ENCODE measurements around the gene CTSD.

Gene CTSD

GRCh38 chr11:1732418-1733008 is 31.2 kb downstream of the CTSD start:
- DNase-seq (ENCODE audit: extremely low read depth in 1 of 2, low read depth in 1 of 2): no peak

- no peak for DNase-seq (ENCODE audit: extremely low read depth in 1 of 2, low read depth in 1 of 2)
These were observed 32.2 kb downstream of the CTSD start for GRCh38 chr11:1731451-1732059.

- DNase-seq (ENCODE audit: extremely low read depth in 1 of 2, low read depth in 1 of 2): no peak
These were observed 33.6 kb downstream of the CTSD start for GRCh38 chr11:1730059-1730629.

- DNase-seq (ENCODE audit: extremely low read depth in 1 of 2, low read depth in 1 of 2): no peak
These were observed 34.1 kb downstream of the CTSD start for GRCh38 chr11:1729692-1730011.

GRCh38 chr11:1728931-1729691 is 34.6 kb downstream of the CTSD start:
- peak in 1 of 2 donors; percentile 35 for DNase-seq (ENCODE audit: extremely low read depth in 1 of 2, low read depth in 1 of 2)

GRCh38 chr11:1728301-1728700 is 35.4 kb downstream of the CTSD start:
- no peak for DNase-seq (ENCODE audit: extremely low read depth in 1 of 2, low read depth in 1 of 2)

- DNase-seq (ENCODE audit: extremely low read depth in 1 of 2, low read depth in 1 of 2): no peak
These were observed 35.9 kb downstream of the CTSD start for GRCh38 chr11:1727861-1728260.

GRCh38 chr11:1727096-1727690 is 36.5 kb downstream of the CTSD start:
- DNase-seq (ENCODE audit: extremely low read depth in 1 of 2, low read depth in 1 of 2): no peak

- DNase-seq (ENCODE audit: extremely low read depth in 1 of 2, low read depth in 1 of 2): no peak
These were observed 43.9 kb downstream of the CTSD start for GRCh38 chr11:1719781-1720180.

GRCh38 chr11:1718326-1718725 is 45.4 kb downstream of the CTSD start:
- no peak for DNase-seq (ENCODE audit: extremely low read depth in 1 of 2, low read depth in 1 of 2)

- no peak for DNase-seq (ENCODE audit: extremely low read depth in 1 of 2, low read depth in 1 of 2)
These were observed 46.0 kb downstream of the CTSD start for GRCh38 chr11:1717745-1718144.

GRCh38 chr11:1714908-1715885 is 48.5 kb downstream of the CTSD start:
- DNase-seq (ENCODE audit: extremely low read depth in 1 of 2, low read depth in 1 of 2): no peak

GRCh38 chr11:1708716-1709115 is 55.0 kb downstream of the CTSD start:
- no peak for DNase-seq (ENCODE audit: extremely low read depth in 1 of 2, low read depth in 1 of 2)

GRCh38 chr11:1707751-1708150 is 56.0 kb downstream of the CTSD start:
- no peak for DNase-seq (ENCODE audit: extremely low read depth in 1 of 2, low read depth in 1 of 2)

GRCh38 chr11:1706634-1707400 is 56.9 kb downstream of the CTSD start:
- DNase-seq (ENCODE audit: extremely low read depth in 1 of 2, low read depth in 1 of 2): no peak

GRCh38 chr11:1705126-1706052 is 58.3 kb downstream of the CTSD start:
- no peak for DNase-seq (ENCODE audit: extremely low read depth in 1 of 2, low read depth in 1 of 2)

GRCh38 chr11:1703146-1703545 is 60.6 kb downstream of the CTSD start:
- DNase-seq (ENCODE audit: extremely low read depth in 1 of 2, low read depth in 1 of 2): no peak

Measured in stimulated activated CD8-positive, alpha-beta memory T cell treated with anti-CD3 and anti-CD28 coated beads, Interleukin-7, amount 100 ng/mL, for 48 hours (primary cell).